ENCODE data around the gene JARID2. TPM values are rescaled to one million over a fixed set of nuclear protein-coding genes. Genes with fewer than 3 reads are reported as not detected.

JARID2 gene
- total and polyA plus RNA-seq, 9 of the 15 experiments (the other 6 are each of a cell fraction or from before 2014, with no cell fraction given): 5.0 to 29.0 (median 15.6) TPM

DNA sequence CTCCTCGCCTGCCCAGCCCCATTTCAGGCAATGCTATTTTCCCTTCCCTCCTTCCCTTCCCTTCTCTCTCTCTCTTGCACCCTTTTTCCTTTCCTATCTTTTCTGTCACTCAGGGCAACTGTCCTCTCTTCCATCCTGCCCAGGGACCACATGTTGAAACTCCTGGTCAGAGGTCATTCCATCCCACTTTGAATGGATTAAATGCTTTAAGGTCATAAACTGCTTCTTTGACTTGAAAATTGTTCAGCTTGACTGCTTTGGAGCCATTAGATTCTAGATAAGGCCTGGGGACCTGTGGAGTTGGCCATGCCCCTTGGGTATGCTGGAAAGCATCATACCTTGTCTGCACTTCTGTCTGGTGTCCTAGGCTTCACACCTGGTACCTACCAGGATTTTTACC lies 310.8 kb downstream of the JARID2 start (continued):
- TF ChIP-seq, protein P1, sequence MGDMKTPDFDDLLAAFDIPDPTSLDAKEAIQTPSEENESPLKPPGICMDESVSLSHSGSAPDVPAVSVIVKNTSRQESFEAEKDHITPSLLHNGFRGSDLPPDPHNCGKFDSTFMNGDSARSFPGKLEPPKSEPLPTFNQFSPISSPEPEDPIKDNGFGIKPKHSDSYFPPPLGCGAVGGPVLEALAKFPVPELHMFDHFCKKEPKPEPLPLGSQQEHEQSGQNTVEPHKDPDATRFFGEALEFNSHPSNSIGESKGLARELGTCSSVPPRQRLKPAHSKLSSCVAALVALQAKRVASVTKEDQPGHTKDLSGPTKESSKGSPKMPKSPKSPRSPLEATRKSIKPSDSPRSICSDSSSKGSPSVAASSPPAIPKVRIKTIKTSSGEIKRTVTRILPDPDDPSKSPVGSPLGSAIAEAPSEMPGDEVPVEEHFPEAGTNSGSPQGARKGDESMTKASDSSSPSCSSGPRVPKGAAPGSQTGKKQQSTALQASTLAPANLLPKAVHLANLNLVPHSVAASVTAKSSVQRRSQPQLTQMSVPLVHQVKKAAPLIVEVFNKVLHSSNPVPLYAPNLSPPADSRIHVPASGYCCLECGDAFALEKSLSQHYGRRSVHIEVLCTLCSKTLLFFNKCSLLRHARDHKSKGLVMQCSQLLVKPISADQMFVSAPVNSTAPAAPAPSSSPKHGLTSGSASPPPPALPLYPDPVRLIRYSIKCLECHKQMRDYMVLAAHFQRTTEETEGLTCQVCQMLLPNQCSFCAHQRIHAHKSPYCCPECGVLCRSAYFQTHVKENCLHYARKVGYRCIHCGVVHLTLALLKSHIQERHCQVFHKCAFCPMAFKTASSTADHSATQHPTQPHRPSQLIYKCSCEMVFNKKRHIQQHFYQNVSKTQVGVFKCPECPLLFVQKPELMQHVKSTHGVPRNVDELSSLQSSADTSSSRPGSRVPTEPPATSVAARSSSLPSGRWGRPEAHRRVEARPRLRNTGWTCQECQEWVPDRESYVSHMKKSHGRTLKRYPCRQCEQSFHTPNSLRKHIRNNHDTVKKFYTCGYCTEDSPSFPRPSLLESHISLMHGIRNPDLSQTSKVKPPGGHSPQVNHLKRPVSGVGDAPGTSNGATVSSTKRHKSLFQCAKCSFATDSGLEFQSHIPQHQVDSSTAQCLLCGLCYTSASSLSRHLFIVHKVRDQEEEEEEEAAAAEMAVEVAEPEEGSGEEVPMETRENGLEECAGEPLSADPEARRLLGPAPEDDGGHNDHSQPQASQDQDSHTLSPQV (IDR thresholded peaks at IDR 0.05): peak; percentile 55
- TF ChIP-seq CSDE1 (IDR thresholded peaks at IDR 0.05): no peak
- TF ChIP-seq FOXP4 (CRISPR knock-in tag; IDR thresholded peaks at IDR 0.05; ENCODE audit: borderline replicate concordance): no peak
- TF ChIP-seq CGGBP1 (CRISPR knock-in tag; IDR thresholded peaks at IDR 0.05): no peak
- no peak for TF ChIP-seq ZBTB34 (CRISPR knock-in tag; IDR thresholded peaks at IDR 0.05)
- TF ChIP-seq TCFL5 (CRISPR knock-in tag; conservative IDR thresholded peaks at IDR 0.05): 0 out of 2 replicates have a peak, but pooled peaks have one; percentile 9
- TF ChIP-seq NFATC3 (IDR thresholded peaks at IDR 0.05): no peak
- no peak for TF ChIP-seq MAFF (IDR thresholded peaks at IDR 0.05; ENCODE audit: low read length)
- TF ChIP-seq SMARCB1 (IDR thresholded peaks at IDR 0.05; ENCODE audit: insufficient read length, low read depth): no peak
- 0 out of 2 replicates have a peak, but pooled peaks have one; percentile 5 for TF ChIP-seq NFIC (IDR thresholded peaks at IDR 0.05)
- TF ChIP-seq ZNF766 (CRISPR knock-in tag; conservative IDR thresholded peaks at IDR 0.05): peak; percentile 64; the same call in 1 of the 2 replicates
- TF ChIP-seq, protein P2, sequence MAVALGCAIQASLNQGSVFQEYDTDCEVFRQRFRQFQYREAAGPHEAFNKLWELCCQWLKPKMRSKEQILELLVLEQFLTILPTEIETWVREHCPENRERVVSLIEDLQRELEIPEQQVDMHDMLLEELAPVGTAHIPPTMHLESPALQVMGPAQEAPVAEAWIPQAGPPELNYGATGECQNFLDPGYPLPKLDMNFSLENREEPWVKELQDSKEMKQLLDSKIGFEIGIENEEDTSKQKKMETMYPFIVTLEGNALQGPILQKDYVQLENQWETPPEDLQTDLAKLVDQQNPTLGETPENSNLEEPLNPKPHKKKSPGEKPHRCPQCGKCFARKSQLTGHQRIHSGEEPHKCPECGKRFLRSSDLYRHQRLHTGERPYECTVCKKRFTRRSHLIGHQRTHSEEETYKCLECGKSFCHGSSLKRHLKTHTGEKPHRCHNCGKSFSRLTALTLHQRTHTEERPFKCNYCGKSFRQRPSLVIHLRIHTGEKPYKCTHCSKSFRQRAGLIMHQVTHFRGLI (CRISPR knock-in tag; IDR thresholded peaks at IDR 0.05): no peak
- no peak for TF ChIP-seq NFIX (CRISPR knock-in tag; IDR thresholded peaks at IDR 0.05; ENCODE audit: low read depth)
- TF ChIP-seq DDX20 (tag; IDR thresholded peaks at IDR 0.05; ENCODE audit: low read depth): no peak
- no peak for TF ChIP-seq RBM22 (IDR thresholded peaks at IDR 0.05; ENCODE audit: low read depth, low read length, poor library complexity, severe bottlenecking)
- TF ChIP-seq CBX1 (IDR thresholded peaks at IDR 0.05; ENCODE audit: low read depth): no peak
- peak; percentile 48; the same call in 1 of the 2 replicates for TF ChIP-seq CTBP1 (IDR thresholded peaks at IDR 0.05; ENCODE audit: borderline replicate concordance)
- TF ChIP-seq JUND (IDR thresholded peaks at IDR 0.05; ENCODE audit: borderline replicate concordance, low read depth, low read length): no peak
- no peak for TF ChIP-seq JUND (tag; IDR thresholded peaks at IDR 0.05; ENCODE audit: borderline replicate concordance, low read depth, low read length)
- no peak for TF ChIP-seq TFAM (CRISPR knock-in tag; conservative IDR thresholded peaks at IDR 0.05)

All from K562 (cell line).